K562 (cell line): Measurements from ENCODE around the gene NBEA. TPM values are rescaled to one million over a fixed set of nuclear protein-coding genes. Genes with fewer than 3 reads are reported as not detected.

Source experiments
- ATAC-seq: fragments of 200-7000 bp; cut with Tn5 transposase; 3 replicates; pipeline ENCODE4 v1.9.1; 2020; ENCODE audit warnings: moderate library complexity
- BruUV-seq: library from RNA; stranded (reverse); fragments of 400-500 nt; replicated peaks from 2 replicates; lab custom pipeline; 2021; lab: Mats Ljungman, UMichigan
- CTCF ChIA-PET: fragments of 300-600 bp; formaldehyde crosslinking; extraction: SDS; loops from one replicate; lab custom pipeline; 2021; ENCODE audit warnings: low intra/inter-chr PET ratio; lab: Yijun Ruan, JAX
- POLR2A ChIA-PET: fragments of 300-600, 350-650 bp; sonication (Branson Sonifier 250); formaldehyde crosslinking; extraction: SDS; loops from one replicate; lab custom pipeline; 2021; ENCODE audit warnings: antibody characterized with exemption, inconsistent platforms; lab: Yijun Ruan, JAX
- DNase-seq, 4 experiments: peaks; one replicate each; pipeline versions ENCODE4 v3.0.0 to v3.0.0-alpha.2; 2011 to 2018; ENCODE audit warnings: low spot score in 3 of 4, mixed read lengths in 3 of 4; ENCODE audit errors: extremely low read depth in 1 of 4
- FAIRE-seq: peaks from 2 replicates; lab custom pipeline; 2011; peaks lifted over from hg19 to GRCh38; lab: Jason Lieb, UNC
- H2AFZ ChIP-seq: 2 replicates; pipeline ENCODE4 v1.6.0; 2011; ENCODE audit warnings: low read depth, low read length, control low read depth, inconsistent platforms
- H3K27ac ChIP-seq: fragments of 200-600 bp; 3 replicates; pipeline ENCODE4 v1.8.0; 2011; ENCODE audit warnings: low read depth, mild to moderate bottlenecking, control low read depth, inconsistent platforms, low read length, moderate library complexity, mixed read lengths; ENCODE audit errors: extremely low read depth
- H3K27me3 ChIP-seq, 2 experiments: fragments of 300-600 bp in 1 of 2; 2 replicates in 1 of 2; 3 replicates in 1 of 2; pipeline versions ENCODE4 v1.6.0 to v1.8.0; 2011; ENCODE audit warnings: inconsistent platforms in 2 of 2, low read length in 2 of 2, mild to moderate bottlenecking in 1 of 2, mixed read lengths in 1 of 2, moderate library complexity in 1 of 2; ENCODE audit not compliant: control insufficient read depth in 2 of 2, insufficient read depth in 2 of 2
- H3K36me3 ChIP-seq: fragments of 300-600 bp; 3 replicates; pipeline ENCODE4 v1.8.0; 2011; ENCODE audit warnings: mild to moderate bottlenecking, low read length, inconsistent platforms; ENCODE audit not compliant: control insufficient read depth, insufficient read depth
- H3K4me1 ChIP-seq, 2 experiments: fragments of 200-600 bp in 1 of 2; replicated peaks in 1 of 2; 2 replicates in 1 of 2; 3 replicates in 1 of 2; pipeline versions ENCODE4 v1.5.1 to v1.8.0; 2011; ENCODE audit warnings: inconsistent platforms in 2 of 2, low read length in 2 of 2, mild to moderate bottlenecking in 1 of 2, mixed read lengths in 1 of 2, moderate library complexity in 1 of 2; ENCODE audit not compliant: control insufficient read depth in 2 of 2, insufficient read depth in 2 of 2
- H3K4me2 ChIP-seq: 2 replicates; pipeline ENCODE4 v1.6.1; 2011; ENCODE audit warnings: low read length, control low read depth, inconsistent platforms, mixed read lengths; ENCODE audit not compliant: insufficient read depth
- H3K4me3 ChIP-seq: fragments of 200-600 bp; sonication (generic), shearing (Covaris generic); 2 replicates; pipeline ENCODE4 v1.5.1; 2016; ENCODE audit warnings: control low read depth, inconsistent platforms
- H3K79me2 ChIP-seq: fragments of 200-600 bp; 3 replicates; pipeline ENCODE4 v1.8.0; 2011; ENCODE audit warnings: low read length, inconsistent platforms; ENCODE audit not compliant: control insufficient read depth, insufficient read depth
- H3K9ac ChIP-seq, 2 experiments: 2 replicates each; pipeline versions ENCODE4 v1.6.0 to v1.6.1; 2011; ENCODE audit warnings: low read depth in 2 of 2, low read length in 2 of 2, control low read depth in 1 of 2, inconsistent platforms in 1 of 2, mild to moderate bottlenecking in 1 of 2, mixed read lengths in 1 of 2; ENCODE audit not compliant: insufficient read depth in 1 of 2
- H3K9me1 ChIP-seq: one replicate; pipeline ENCODE4 v1.6.0; 2011; ENCODE audit warnings: inconsistent platforms, mild to moderate bottlenecking, low read length, moderate library complexity; ENCODE audit not compliant: control insufficient read depth, insufficient read depth
- H3K9me3 ChIP-seq: replicated peaks from 2 replicates; pipeline ENCODE4 v1.5.1; 2011; ENCODE audit warnings: low read depth, low read length, inconsistent platforms; ENCODE audit not compliant: control insufficient read depth, insufficient read depth
- H4K20me1 ChIP-seq: replicated peaks from 2 replicates; pipeline ENCODE4 v1.6.1; 2011; ENCODE audit warnings: low read length, inconsistent platforms, mixed read lengths; ENCODE audit not compliant: control insufficient read depth, insufficient read depth
- CHD2 ChIP-seq: IDR thresholded peaks from 2 replicates; pipeline ENCODE4 v1.6.1; 2011; ENCODE audit warnings: low read depth, low read length
- EHMT2 ChIP-seq: fragments of 450-650 bp; IDR thresholded peaks from 2 replicates; pipeline ENCODE4 v1.6.1; 2018; ENCODE audit warnings: antibody characterized with exemption
- HNRNPK ChIP-seq: fragments of 200-400 bp; formaldehyde crosslinking; IDR thresholded peaks from one replicate; pipeline ENCODE4 v1.6.1; 2018; ENCODE audit warnings: mild to moderate bottlenecking, low read depth, low read length; ENCODE audit not compliant: poor library complexity, severe bottlenecking
- KLF6 ChIP-seq: fragments of 250-450 bp; sonication (Bioruptor Pico); IDR thresholded peaks from 2 replicates; pipeline ENCODE4 v1.4.0; 2020; ENCODE audit warnings: mild to moderate bottlenecking, moderate library complexity, borderline replicate concordance
- MCM7 ChIP-seq, 2 experiments: fragments of 450-650 bp; IDR thresholded peaks; 2 replicates each; pipeline ENCODE4 v1.6.1; 2016 to 2018
- NBN ChIP-seq: fragments of 450-650 bp; IDR thresholded peaks from 2 replicates; pipeline ENCODE4 v1.6.1; 2016; ENCODE audit warnings: low read depth, mild to moderate bottlenecking
- NR2F6 ChIP-seq: fragments of 450-650 bp; formaldehyde crosslinking; IDR thresholded peaks from 2 replicates; pipeline ENCODE4 v1.4.0; 2020; ENCODE audit warnings: mild to moderate bottlenecking
- RBM22 ChIP-seq: fragments of 200-400 bp; formaldehyde crosslinking; IDR thresholded peaks from 2 replicates; pipeline ENCODE4 v1.6.1; 2018; ENCODE audit warnings: low read length, low read depth; ENCODE audit not compliant: poor library complexity, severe bottlenecking
- SREBF1 ChIP-seq: fragments of 150-350 bp; IDR thresholded peaks from 2 replicates; pipeline ENCODE4 v1.6.1; 2014; ENCODE audit warnings: antibody characterized with exemption, low read depth, low read length, borderline replicate concordance
- SREBF2 ChIP-seq: sonication (generic); formaldehyde crosslinking; IDR thresholded peaks from 2 replicates; pipeline ENCODE4 v1.4.0; 2020; ENCODE audit warnings: mild to moderate bottlenecking, missing genetic modification reagents
- TGIF2 ChIP-seq: sonication (generic); formaldehyde crosslinking; IDR thresholded peaks from 2 replicates; pipeline ENCODE4 v1.8.1; 2022; ENCODE audit warnings: mild to moderate bottlenecking, missing genetic modification reagents, moderate library complexity
- TSC22D4 ChIP-seq: fragments of 450-650 bp; IDR thresholded peaks from 2 replicates; pipeline ENCODE4 v1.6.1; 2016; ENCODE audit warnings: missing genetic modification characterization, missing biosample characterization, control low read depth
- ZBTB8A ChIP-seq: fragments of 450-650 bp; IDR thresholded peaks from 2 replicates; pipeline ENCODE4 v1.6.1; 2018; ENCODE audit warnings: mild to moderate bottlenecking, moderate library complexity; ENCODE audit not compliant: partially characterized antibody
- ZNF282 ChIP-seq: sonication (generic); formaldehyde crosslinking; IDR thresholded peaks from 2 replicates; pipeline ENCODE4 v1.8.1; 2023; ENCODE audit warnings: missing genetic modification reagents
- ZNF695 ChIP-seq: fragments of 450-650 bp; formaldehyde crosslinking; IDR thresholded peaks from 2 replicates; pipeline ENCODE4 v1.4.0; 2020; ENCODE audit warnings: mild to moderate bottlenecking, moderate library complexity
- WGBS: fragments of 100-300 bp; shearing (Covaris generic); methylation state at CpG from one replicate; pipeline ENCODE4 v1.1.6; 2016; ENCODE audit warnings: low coverage, mixed read lengths; ENCODE audit not compliant: insufficient coverage; ENCODE audit errors: missing lambda C conversion rate; 5-methylcytosine and 5-hydroxymethylcytosine counted together
- in situ Hi-C: fragments of 300-500 bp; cut with MboI; formaldehyde crosslinking; loops from 4 replicates; pipeline ENCODE4 v1.15.0; 2018; ENCODE audit warnings: inconsistent platforms, mixed read lengths
- intact Hi-C: fragments of 100-400 bp; cut with micrococcal nuclease; formaldehyde crosslinking; loops from 2 replicates; pipeline ENCODE4 v1.14.2; 2022
- polyA plus RNA-seq, 8 experiments: library from polyadenylated mRNA; depleted of rRNA in 4 of 8; stranded (reverse) in 5 of 8; unstranded in 3 of 8; fragments of >200 nt; fragmentation: Nextera tagmentation in 2 of 8; fragmentation: Illumina TruSeq in 1 of 8; extraction: Ambion mirVana in 2 of 8; extraction: Trizol in 1 of 8; gene quantifications; 2 replicates each; pipeline versions ENCODE4 v1.2.1 to v1.2.3, GENCODE V29; 2011 to 2014; ENCODE audit warnings: inconsistent platforms in 1 of 8, missing spikeins in 1 of 8
- total RNA-seq, 7 experiments: library from RNA; depleted of rRNA in 6 of 7; stranded (reverse); fragments of >200 nt in 6 of 7; fragmentation: Illumina TruSeq in 2 of 7; extraction: Trizol in 2 of 7; gene quantifications; 2 replicates each; pipeline versions ENCODE4 v1.2.1 to v1.2.3, GENCODE V29; 2011 to 2021; ENCODE audit warnings: low replicate concordance in 1 of 7
- TF ChIP-seq, protein P1 (sequence below): fragments of 450-650 bp; formaldehyde crosslinking; IDR thresholded peaks from 2 replicates; pipeline ENCODE4 v1.4.0; 2022; ENCODE audit warnings: mild to moderate bottlenecking, moderate library complexity
- TF ChIP-seq, protein P2 (sequence below): sonication (generic); formaldehyde crosslinking; IDR thresholded peaks from 2 replicates; pipeline ENCODE4 v1.8.0; 2022; ENCODE audit warnings: mild to moderate bottlenecking, missing genetic modification reagents

Gene NBEA
- total and polyA plus RNA-seq, 9 of the 15 experiments (the other 6 are each of a cell fraction or from before 2014, with no cell fraction given): 0.03 to 0.94 (median 0.05) TPM; not detected in 2

- DNase-seq: no peak
- no peak overlapping the region for H3K4me2 ChIP-seq
- no peak for FAIRE-seq
- POLR2A ChIA-PET: no interaction called here
- no peaks in the 10 kb centered on the region for H3K9me1 ChIP-seq
- 0% methylated on average over 2 of the region's 2 CpGs for WGBS
- H3K27ac ChIP-seq: no peak overlapping the region
- H3K4me1 ChIP-seq: no peaks in the 10 kb centered on the region
- CTCF ChIA-PET: no interaction called here
- H3K79me2 ChIP-seq: no peaks in the 10 kb centered on the region
- no peaks in the 10 kb centered on the region for H3K36me3 ChIP-seq
- no peaks in the 10 kb centered on the region for H4K20me1 ChIP-seq
- no peaks in the 10 kb centered on the region for H3K27me3 ChIP-seq
- H3K9ac ChIP-seq: no peak overlapping the region
- no peaks in the 10 kb centered on the region for H3K9me3 ChIP-seq
- intact Hi-C loops: no loop called here
- H2AFZ ChIP-seq: no peak overlapping the region
- no peak for ATAC-seq
- no TSS peak for BruUV-seq
- in situ Hi-C loops: no loop called here
- H3K4me3 ChIP-seq: no peak overlapping the region
- TF ChIP-seq, protein P1, sequence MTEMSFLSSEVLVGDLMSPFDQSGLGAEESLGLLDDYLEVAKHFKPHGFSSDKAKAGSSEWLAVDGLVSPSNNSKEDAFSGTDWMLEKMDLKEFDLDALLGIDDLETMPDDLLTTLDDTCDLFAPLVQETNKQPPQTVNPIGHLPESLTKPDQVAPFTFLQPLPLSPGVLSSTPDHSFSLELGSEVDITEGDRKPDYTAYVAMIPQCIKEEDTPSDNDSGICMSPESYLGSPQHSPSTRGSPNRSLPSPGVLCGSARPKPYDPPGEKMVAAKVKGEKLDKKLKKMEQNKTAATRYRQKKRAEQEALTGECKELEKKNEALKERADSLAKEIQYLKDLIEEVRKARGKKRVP (CRISPR knock-in tag): no peak
- TF ChIP-seq NBN (no peak), HNRNPK (no peak), ZBTB8A (no peak), NR2F6 (CRISPR knock-in tag) (no peak)
These were observed 30.9 kb upstream of the NBEA start for GRCh38 chr13:34911159-34911558.

- H3K9me1 ChIP-seq: no peaks in the 10 kb centered on the region
- no TSS peak for BruUV-seq
- H3K27ac ChIP-seq: no peak overlapping the region
- H4K20me1 ChIP-seq: no peaks in the 10 kb centered on the region
- H3K9ac ChIP-seq: no peak overlapping the region
- H3K9me3 ChIP-seq: no peaks in the 10 kb centered on the region
- no peaks in the 10 kb centered on the region for H3K79me2 ChIP-seq
- no peak overlapping the region for H3K4me2 ChIP-seq
- no peak for ATAC-seq
- ChIA-PET POLR2A (no interaction called here), CTCF (no interaction called here)
- no peaks in the 10 kb centered on the region for H3K4me1 ChIP-seq
- no peaks in the 10 kb centered on the region for H3K27me3 ChIP-seq
- 0% methylated on average over 3 of the region's 6 CpGs for WGBS
- in situ Hi-C loops: no loop called here
- DNase-seq: no peak
- no peak overlapping the region for H2AFZ ChIP-seq
- intact Hi-C loops: no loop called here
- H3K36me3 ChIP-seq: no peaks in the 10 kb centered on the region
- no peak for FAIRE-seq
- H3K4me3 ChIP-seq: no peak overlapping the region
- no peak for TF ChIP-seq ZNF282 (CRISPR knock-in tag)
- no peak for TF ChIP-seq SREBF1
- TF ChIP-seq CHD2: no peak
- TF ChIP-seq SREBF2: no peak
- no peak for TF ChIP-seq RBM22
- TF ChIP-seq EHMT2: no peak
- no peak for TF ChIP-seq MCM7 (IDR thresholded peaks at IDR 0.05)
- TF ChIP-seq, protein P2, sequence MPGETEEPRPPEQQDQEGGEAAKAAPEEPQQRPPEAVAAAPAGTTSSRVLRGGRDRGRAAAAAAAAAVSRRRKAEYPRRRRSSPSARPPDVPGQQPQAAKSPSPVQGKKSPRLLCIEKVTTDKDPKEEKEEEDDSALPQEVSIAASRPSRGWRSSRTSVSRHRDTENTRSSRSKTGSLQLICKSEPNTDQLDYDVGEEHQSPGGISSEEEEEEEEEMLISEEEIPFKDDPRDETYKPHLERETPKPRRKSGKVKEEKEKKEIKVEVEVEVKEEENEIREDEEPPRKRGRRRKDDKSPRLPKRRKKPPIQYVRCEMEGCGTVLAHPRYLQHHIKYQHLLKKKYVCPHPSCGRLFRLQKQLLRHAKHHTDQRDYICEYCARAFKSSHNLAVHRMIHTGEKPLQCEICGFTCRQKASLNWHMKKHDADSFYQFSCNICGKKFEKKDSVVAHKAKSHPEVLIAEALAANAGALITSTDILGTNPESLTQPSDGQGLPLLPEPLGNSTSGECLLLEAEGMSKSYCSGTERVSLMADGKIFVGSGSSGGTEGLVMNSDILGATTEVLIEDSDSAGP (CRISPR knock-in tag): no peak
- no peak for TF ChIP-seq TGIF2
- no peak for TF ChIP-seq KLF6 (CRISPR knock-in tag)
- TF ChIP-seq ZNF695 (CRISPR knock-in tag): no peak
- no peak for TF ChIP-seq TSC22D4 (tag)
These were observed 29.0 kb upstream of the NBEA start for GRCh38 chr13:34913040-34913439.
